Measurements from ENCODE around the gene CCNI2. TPM values are rescaled to one million over a fixed set of nuclear protein-coding genes. Genes with fewer than 3 reads are reported as not detected.

CCNI2 gene
- total RNA-seq (ENCODE audit: low replicate concordance), result 0.76 and 1.4 TPM in 2 replicates
- long read RNA-seq, result 0 reads

- peaks cover 66% of the 10 kb centered on the region for H3K27me3 Mint-ChIP-seq
- no peaks in the 10 kb centered on the region for H3K4me1 Mint-ChIP-seq (ENCODE audit: unreplicated experiment)
- peak within 1 kb of the TSS; percentile 83 for H3K4me3 Mint-ChIP-seq
- peak; percentile 32 for TF ChIP-seq CTCF (conservative IDR thresholded peaks at IDR 0.05)
- no peak within 1 kb of the TSS for H3K27ac Mint-ChIP-seq
- H3K9me3 Mint-ChIP-seq, result no peaks in the 10 kb centered on the region
- no peaks in the 10 kb centered on the region for H3K36me3 Mint-ChIP-seq
- no peak for DNase-seq (ENCODE audit: extremely low spot score, unreplicated experiment)
Observed at GRCh38 chr5:132746954-132747615, at the start of gene CCNI2. Gene CCNI2, plus strand, starts transcription at chr5:132747426. Its CDS starts 70 bp downstream, at chr5:132747496.

GRCh38 chr5:132704875-132705274 lies 42.4 kb upstream of the CCNI2 start:
- Mint-ChIP-seq H3K36me3 (peaks cover 25% of the 10 kb centered on the region), H3K27ac (no peak overlapping the region), H3K4me1 (ENCODE audit: unreplicated experiment) (no peaks in the 10 kb centered on the region), H3K4me3 (no peak overlapping the region), H3K9me3 (no peaks in the 10 kb centered on the region), H3K27me3 (no peaks in the 10 kb centered on the region)
- no peak for TF ChIP-seq CTCF (conservative IDR thresholded peaks at IDR 0.05)
- DNase-seq (ENCODE audit: extremely low spot score, unreplicated experiment), result no peak

GRCh38 chr5:132708645-132709044 lies 38.6 kb upstream of the CCNI2 start:
- Mint-ChIP-seq H3K36me3 (peaks cover 15% of the 10 kb centered on the region), H3K27me3 (no peaks in the 10 kb centered on the region)

GRCh38 chr5:132714456-132715307 lies 32.5 kb upstream of the CCNI2 start:
- H3K9me3 Mint-ChIP-seq, result no peaks in the 10 kb centered on the region
- no peak overlapping the region for H3K27ac Mint-ChIP-seq
- peaks cover 12% of the 10 kb centered on the region for H3K36me3 Mint-ChIP-seq
- no peak for DNase-seq (ENCODE audit: extremely low spot score, unreplicated experiment)
- peak; percentile 75 for TF ChIP-seq CTCF (conservative IDR thresholded peaks at IDR 0.05)
- H3K4me3 Mint-ChIP-seq, result no peak overlapping the region
- no peaks in the 10 kb centered on the region for H3K4me1 Mint-ChIP-seq (ENCODE audit: unreplicated experiment)
- no peaks in the 10 kb centered on the region for H3K27me3 Mint-ChIP-seq

More at GRCh38 chr5:132708645-132709044, 38.6 kb upstream of the CCNI2 start:
- TF ChIP-seq CTCF (conservative IDR thresholded peaks at IDR 0.05), result no peak
- no peaks in the 10 kb centered on the region for H3K4me1 Mint-ChIP-seq (ENCODE audit: unreplicated experiment)
- DNase-seq (ENCODE audit: extremely low spot score, unreplicated experiment), result no peak
- H3K27ac Mint-ChIP-seq, result no peak overlapping the region
- no peaks in the 10 kb centered on the region for H3K9me3 Mint-ChIP-seq
- H3K4me3 Mint-ChIP-seq, result no peak overlapping the region

GRCh38 chr5:132718544-132719312 lies 28.5 kb upstream of the CCNI2 start:
- Mint-ChIP-seq H3K27ac (no peak overlapping the region), H3K4me3 (no peak overlapping the region), H3K9me3 (no peaks in the 10 kb centered on the region), H3K36me3 (peaks cover 16% of the 10 kb centered on the region), H3K27me3 (no peaks in the 10 kb centered on the region), H3K4me1 (ENCODE audit: unreplicated experiment) (no peaks in the 10 kb centered on the region)
- no peak for DNase-seq (ENCODE audit: extremely low spot score, unreplicated experiment)
- no peak for TF ChIP-seq CTCF (conservative IDR thresholded peaks at IDR 0.05)
